Stimulated activated naive CD4-positive, alpha-beta T cell treated with Interleukin-2 at 50 U/mL for 16 hours (primary cell): ENCODE measurements around the gene CD274.
"Not testable (repeated sequence)": the region's sequence is repeated elsewhere in the genome, so short reads cannot be mapped to it uniquely, and the experiment has no call there.

Source experiments
- DNase-seq: peaks from one replicate; lab custom pipeline; 2025; lab: John Stamatoyannopoulos, UW

Gene CD274

DNA sequence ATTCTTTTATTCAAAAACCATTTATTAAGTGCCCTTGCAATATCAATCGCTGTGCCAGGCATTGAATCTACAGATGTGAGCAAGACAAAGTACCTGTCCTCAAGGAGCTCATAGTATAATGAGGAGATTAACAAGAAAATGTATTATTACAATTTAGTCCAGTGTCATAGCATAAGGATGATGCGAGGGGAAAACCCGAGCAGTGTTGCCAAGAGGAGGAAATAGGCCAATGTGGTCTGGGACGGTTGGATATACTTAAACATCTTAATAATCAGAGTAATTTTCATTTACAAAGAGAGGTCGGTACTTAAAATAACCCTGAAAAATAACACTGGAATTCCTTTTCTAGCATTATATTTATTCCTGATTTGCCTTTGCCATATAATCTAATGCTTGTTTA is 18.5 kb downstream of the CD274 start:
- DNase-seq: no peak

DNA sequence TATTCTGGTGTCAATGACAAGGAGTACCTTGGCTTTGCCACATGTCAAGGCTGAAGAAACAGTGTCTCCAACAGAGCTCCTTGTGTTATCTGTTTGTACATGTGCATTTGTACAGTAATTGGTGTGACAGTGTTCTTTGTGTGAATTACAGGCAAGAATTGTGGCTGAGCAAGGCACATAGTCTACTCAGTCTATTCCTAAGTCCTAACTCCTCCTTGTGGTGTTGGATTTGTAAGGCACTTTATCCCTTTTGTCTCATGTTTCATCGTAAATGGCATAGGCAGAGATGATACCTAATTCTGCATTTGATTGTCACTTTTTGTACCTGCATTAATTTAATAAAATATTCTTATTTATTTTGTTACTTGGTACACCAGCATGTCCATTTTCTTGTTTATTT is 19.8 kb downstream of the CD274 start:
- DNase-seq: no peak

DNA sequence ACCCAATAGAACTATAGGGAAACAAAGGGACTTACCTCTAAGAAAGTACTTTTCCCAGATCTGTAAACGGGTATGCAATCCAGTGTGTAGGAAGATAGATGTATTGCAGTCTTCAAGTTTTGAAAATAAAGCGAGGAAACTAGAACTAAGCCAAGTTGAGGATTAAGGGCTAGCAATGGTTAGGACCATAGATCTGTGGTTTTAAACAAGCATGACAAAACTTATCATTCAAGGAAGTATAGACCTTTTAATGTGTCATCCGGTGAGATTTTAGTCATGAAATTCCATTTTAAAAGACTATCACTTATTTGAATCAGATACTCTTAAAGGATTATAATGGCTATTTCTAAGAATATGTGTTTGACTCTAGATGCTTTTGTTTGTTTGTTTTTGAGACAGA is 20.5 kb downstream of the CD274 start:
- DNase-seq: no peak

DNA sequence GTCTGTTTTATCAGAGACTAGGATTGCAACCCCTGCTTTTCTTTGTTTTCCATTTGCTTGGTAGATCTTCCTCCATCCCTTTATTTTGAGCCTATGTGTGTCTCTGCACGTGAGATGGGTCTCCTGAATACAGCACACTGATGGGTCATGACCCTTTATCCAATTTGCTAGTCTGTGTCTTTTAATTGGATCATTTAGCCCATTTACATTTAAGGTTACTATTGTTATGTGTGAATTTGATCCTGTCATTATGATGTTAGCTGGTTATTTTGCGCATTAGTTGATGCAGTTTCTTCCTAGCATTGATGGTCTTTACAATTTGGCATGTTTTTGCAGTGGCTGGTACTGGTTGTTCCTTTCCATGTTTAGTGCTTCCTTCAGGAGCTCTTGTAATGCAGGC is 25.3 kb downstream of the CD274 start:
- DNase-seq: not testable (repeated sequence)

DNA sequence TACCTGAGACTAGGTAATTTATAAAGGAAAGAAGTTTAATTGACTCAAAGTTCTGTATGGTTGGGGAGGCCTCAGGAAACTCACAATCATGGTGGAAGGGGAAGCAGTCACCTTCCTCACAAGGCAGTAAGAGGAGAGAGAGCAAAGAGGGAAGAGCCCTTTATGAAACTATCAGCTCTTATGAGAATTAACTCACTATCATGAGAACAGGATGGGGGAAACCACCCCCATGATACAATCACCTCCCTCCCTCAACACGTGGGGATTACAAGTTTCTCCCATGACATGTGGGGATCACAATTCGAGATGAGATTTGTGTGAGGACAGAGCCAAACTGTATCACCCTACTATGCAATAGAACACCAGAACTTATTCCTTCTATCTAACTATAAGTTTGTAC is 27.9 kb downstream of the CD274 start:
- DNase-seq: no peak

DNA sequence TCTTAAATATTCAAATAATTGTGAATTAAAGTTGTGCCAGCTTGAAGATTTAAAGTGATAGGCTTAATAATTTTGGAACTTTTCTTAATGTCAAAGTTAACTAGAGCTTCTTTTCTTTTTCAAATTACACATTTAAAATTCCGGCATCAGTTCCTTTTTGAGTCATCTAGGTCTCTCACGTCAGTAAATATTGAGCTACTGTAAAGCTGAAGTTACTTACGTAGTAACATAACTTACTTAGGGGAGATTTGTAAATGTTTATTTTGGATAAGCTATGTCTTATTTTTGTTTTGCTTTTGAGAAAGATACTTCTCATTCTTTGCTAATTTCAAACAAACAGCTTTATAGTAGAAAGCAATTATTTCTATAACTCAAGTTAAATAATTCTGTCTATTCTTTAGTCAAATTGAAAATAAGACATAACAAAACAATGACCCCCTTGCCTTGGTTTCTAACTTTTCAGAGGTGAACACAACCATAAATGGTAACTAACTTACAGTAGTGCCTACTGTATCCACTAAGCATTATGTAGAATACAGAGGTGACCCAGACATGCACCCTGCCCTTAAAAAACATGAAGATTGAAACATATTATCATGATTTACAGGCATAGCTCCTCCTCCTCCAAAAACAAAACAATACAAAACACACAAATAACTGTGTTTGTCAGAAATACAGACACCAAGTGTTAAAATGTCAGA is 29.8 kb downstream of the CD274 start:
- DNase-seq: no peak

DNA sequence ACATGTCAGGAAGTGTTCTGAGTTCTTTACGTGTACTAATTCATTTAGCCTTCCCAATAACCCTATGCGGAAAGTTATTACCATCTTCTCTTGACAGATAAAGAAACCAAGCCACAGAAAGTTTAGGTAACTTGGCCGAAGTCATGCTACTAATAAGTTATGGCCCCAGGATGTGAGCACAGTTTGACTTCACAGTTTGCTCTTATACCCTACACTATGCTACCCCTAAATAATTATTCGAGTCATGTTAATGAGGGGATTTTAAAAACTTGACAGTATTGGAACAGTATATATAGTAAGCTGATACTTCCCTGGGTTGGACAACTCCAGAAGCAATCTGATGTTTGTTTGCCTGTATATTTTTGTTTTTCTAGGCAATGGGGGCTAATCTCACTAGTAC is 30.6 kb downstream of the CD274 start:
- DNase-seq: no peak

DNA sequence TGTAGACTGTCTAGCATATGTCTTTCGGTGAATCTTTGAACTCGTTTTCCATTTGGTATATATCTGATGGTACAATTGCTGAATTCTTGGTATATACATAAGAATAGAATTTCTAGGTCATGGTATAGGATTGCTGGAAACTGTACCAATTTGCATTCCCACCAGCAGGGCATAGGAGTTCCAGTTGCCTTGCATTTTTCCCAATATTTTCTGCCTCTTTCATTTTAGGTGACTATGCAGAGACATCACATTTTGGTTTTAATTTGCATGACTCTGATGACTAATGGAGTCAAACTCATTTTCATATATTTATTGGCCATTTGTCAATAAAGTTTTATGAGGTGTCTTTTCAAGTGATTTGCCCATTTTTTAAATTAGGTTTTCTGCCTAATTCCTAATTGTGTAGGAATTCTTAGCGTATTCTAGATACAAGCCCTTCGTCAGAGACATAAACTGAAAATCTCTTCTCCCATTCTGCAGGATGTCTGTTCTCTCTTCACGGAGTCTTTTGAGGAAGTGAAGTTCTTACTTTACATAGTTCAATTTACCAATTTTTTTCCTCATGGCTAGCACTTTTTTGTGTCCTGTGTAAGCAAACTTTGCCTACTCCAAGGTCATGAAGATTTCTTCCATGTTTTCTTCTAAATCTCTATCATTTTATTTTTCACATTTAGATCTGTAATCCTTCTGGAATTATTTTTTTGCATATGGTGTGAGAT is 31.1 kb downstream of the CD274 start:
- DNase-seq: no peak

DNA sequence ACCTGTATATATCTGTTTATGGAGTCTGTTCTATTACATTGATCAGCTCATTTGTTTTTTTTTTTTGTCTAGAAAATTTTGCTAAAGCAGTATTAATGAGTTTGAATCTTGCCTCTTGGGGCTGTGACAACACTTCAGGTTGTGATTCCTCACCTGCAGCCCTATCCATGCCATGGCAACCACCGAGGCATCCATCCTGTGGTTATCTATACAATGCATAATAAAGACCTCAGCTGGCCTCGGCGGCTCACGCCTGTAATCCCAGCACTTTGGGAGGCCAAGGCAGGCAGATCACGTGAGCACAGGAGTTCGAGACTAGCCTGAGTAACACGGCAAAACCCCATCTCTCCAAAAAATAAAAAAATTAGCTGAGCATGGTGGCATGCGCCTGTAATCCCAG is 31.9 kb downstream of the CD274 start:
- DNase-seq: no peak

DNA sequence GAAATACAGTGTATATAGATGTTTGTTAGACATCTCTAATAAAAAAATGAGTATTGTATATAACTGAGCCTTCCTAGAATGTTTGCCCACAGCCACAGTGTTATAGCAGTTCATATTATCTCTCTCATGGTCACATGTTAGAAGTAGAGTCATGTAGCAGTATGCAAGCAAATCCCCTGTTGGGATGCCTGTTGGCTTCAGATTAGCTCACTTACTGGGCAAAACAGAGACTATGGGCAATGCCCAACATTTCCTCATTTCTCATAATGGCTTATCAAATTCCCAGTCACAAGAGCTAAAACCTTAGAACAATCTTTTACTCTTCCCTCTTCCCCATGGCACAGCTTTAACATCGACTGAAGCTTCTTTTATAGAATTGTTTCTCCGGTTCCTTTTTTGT is 33.0 kb downstream of the CD274 start:
- DNase-seq: no peak

DNA sequence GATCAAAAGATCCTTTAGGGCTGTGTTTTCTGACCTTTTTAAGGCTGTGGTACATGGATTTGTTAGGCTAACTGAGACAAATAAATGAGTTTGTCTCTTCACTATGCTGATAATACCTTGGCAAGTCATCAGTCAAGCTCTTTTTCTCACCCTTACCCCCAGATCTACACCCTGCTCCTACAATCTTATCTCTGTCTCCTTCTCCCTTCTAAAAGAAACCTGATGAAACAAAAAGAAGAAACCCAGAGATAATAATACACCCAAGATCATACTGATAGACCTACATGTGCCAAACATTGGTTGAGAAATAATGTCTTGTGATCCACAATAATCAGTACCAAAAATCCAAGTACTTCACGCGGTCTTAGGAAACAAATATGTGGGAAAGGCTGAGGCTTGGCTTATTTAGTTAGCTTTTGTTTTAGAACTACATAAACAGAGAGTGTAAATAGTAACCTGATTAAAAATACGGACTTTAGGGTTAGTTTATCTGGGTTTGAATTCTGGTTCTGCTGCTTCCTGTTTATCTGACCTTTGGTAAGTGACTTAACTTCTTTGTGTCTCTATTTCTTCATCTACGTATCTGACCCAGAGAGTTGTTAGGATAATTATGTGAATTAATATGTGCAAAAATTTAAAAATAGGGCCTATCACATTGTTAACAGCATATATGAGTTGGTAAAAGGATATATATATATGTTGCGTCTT is 35.2 kb downstream of the CD274 start:
- DNase-seq: no peak

DNA sequence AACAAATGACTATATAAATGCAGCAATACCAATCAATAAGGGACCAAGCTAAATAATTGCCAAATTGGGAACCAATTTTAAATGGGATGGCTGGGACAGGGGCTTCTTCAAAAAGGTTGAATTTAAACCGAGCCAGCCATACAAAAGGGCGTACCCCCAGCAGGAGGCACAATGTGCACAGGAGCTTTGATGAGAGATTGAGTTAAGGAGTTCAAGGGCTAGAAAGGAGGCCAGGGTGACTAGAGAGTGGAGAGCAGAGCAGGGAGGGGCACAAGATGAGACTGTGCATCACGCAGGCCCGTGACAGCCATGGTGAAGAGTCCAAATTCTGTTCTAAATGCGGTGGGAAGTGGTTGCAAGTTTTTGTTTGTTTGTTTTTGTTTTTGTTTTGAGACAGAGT is 36.6 kb downstream of the CD274 start:
- DNase-seq: no peak

DNA sequence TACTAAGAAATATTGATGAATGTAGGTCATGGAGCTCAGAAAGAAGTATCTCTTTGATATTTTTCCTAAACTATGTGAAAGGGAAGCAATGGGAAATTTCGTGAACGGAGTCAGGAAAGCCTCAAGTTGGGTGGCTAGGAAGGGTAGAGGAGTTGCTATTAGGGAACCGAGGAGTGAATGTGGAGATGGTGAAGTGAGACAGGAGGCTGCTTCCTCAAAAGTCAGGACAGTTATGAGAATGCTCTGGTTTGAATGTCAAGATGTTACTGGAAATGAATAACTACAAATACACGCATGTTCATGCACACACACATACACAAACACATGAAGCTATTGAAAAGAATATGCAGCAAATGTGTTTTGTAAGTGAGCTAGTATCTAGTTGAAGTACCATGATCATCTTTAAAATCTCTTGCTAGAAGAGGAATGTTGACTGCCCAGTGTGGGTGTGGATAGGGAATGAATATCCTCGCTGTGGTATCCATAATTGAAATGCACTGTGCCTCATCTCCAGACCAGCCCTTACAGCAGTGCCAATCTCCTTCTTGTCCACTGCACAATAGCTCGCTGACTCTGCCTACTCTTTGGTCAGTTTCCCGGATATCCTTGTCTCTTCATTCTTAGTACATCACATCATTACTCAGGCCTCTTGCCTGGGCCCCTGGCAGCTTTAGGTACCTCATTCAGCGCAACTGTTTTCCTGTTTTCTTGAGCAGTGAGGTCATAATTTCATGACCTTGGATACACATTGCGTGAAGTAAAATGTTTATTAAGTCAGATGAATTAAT is 38.1 kb downstream of the CD274 start:
- no peak for DNase-seq

DNA sequence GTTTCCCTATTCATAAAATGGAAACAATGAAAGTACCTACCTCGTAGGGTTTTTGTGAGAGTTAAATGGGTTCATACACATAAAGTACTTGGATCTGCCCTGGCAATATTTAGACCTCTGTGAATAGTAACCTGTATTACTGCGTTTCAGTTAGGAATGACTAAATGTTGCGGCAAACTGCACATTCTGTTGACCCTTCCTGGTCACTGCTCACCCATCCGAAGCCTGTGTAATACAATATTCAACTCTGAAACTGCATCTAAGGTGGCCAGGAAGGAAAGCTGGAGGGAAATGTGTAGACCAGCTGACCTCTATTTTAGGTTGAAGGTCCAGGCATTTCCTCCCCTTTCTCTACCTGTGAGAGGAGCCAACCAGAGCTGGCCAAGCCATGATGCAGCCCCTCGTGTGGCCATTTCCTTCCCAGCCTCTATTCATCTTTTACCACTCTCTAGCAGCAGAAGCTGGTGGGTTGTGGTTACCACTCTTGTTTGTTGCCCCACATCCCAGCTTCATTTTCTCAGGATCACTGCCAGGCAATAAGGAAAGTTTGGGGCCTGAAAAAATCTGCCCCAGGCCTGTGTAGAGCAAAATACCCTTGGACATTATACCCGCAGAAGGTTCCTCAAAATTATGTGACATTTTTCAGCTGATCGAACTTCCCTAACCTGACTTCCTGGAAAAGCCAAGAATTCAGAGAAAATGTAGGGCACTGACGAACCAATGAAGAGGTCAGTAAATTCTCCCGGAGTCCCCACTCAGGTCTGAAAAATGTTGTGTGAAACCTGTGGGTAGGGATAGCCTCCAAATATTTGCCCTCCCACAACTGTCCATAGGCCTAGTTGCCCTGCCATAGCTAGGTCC is 39.5 kb downstream of the CD274 start:
- no peak for DNase-seq

DNA sequence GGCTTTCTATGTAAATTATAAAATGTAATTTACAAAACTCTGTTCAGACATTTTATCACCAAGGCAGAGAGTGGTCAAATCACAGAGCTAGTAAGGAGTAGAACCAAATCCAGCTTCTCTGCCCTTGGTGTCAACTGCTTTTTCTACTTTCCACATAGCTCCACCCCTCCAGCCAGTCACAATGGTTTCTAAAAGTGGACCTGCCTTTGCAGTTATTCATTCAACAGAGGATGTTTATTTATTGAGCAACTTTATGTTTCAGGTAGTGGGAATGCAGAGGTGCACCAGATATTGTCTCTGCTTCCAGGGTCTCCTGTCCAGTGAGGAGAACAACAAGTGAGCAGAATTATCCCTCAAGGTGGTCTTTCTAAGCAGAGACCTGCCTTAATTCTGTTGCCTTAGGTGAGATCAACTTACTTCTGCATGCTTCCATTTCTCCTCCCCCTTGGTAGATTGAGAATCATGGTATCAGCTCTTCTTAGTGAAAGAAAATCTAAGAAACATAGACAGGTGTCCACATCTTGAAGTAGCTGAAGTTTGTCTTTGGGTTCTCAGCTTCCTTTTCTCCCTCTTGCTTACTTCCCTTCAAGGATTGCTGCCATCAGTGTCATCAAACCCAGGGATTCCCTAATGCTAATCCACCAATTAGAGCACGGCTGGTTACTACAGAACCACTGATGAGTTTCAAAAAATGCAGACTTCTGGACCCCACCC is 42.8 kb downstream of the CD274 start:
- DNase-seq: no peak

DNA sequence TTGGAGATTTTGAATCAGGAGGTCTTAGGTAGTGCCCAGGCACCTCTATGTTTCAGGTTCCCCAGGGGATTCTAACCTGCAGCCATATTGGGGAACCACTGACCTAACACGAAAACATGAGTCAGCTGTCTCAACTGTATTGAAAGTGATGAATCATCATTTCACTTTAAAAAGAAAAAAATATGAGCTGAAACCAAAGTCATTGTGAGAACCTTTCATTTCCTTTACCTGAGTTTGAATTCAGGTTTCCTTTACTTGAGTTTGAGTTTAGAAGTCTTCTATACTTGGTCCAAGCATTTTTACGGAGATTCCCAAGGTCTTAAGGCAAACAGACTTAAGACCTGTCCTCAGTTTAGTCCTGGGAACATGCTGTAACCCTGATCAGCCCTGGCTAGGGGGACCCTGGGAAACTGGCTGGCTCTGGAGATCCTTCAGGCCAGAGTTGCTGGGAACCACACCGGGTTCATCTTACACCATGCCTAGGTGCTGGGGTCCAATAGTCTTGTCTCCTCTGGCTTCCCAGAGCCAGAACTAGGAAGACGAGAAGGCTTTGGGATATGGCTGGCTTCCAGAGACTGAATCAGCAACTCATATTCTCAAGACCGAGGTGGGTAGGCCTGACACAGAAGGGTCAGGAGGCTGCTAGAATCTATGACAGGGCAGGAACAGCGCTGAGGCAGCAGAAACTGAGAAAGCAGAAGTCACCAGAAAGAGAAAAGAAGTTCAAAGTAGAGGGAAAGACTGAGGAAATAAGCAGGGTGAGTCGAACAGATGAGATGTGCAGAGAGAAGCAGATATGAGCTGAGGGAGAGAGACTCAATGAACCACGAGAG is 43.6 kb downstream of the CD274 start:
- peak; percentile 33 for DNase-seq

DNA sequence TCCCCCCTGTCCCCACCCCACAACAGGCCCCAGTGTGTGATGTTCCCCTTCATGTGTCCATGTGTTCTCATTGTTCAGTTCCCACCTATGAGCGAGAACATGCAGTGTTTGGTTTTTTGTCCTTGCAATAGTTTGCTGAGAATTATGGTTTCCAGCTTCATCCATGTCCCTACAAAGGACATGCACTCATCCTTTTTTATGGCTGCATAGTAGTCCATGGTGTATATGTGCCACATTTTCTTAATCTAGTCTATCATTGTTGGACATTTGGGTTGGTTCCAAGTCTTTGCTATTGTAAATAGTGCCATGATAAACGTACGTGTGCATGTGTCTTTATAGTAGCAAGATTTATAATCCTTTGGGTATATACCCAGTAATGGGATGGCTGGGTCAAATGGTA is 44.4 kb downstream of the CD274 start:
- DNase-seq: not testable (repeated sequence)

DNA sequence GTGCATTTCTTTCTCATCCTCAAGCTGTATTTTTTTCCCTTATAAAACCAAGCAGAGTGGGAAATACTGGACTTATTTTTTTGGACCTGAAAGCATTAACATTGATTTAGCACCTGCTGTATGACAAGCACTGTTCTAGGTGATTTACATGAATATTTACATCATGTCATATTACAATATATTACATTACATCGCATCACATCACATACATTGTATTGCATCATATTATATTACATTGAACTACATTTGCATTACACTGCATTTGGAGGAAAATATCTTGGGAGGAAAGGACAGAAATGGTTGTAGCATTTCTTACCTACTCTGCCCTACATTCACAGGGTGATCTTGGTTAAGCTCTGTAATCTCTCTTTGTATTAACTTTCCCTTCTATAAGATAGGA is 48.8 kb downstream of the CD274 start:
- no peak for DNase-seq

DNA sequence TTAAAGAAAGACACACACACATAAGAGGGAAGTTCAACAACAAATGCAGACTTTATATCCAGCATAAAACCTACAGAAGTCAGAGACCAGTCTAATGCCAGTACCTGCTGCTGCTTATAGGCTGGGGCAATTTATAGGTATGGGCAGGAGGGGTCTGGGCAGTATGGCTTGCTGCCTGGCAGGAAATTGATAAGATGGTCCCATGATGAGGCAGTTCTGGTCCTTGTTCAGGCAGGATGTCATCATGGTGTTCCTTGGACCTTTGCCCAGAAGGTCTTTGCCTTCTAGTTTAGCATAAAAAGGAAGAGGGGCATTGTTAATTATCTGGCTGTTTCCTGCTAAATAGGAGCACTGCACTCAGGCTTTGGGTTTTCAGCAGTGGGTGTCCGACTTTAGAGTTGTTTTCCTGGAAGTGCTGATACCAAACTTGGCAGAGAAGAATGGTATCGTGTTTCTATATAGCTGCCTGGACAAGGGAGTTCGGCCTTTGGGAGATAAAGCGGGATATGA is 49.6 kb downstream of the CD274 start:
- DNase-seq: no peak
